GM12878 (cell line): Measurements from ENCODE around the gene PEF1. TPM values are rescaled to one million over a fixed set of nuclear protein-coding genes. Genes with fewer than 3 reads are reported as not detected.

Experiments used
- ATAC-seq: fragments of 200-7000 bp; cut with Tn5 transposase; 3 replicates; pipeline ENCODE4 v1.9.1; 2020; ENCODE audit warnings: mild to moderate bottlenecking, moderate library complexity
- BruUV-seq: library from RNA; stranded (reverse); fragments of 400-500 nt; replicated peaks from 2 replicates; lab custom pipeline; 2021; lab: Mats Ljungman, UMichigan
- CTCF ChIA-PET: fragments of 300-600 bp; sonication (Branson Sonifier 250); formaldehyde crosslinking; extraction: SDS; loops from one replicate; lab custom pipeline; 2021; ENCODE audit warnings: inconsistent platforms; lab: Yijun Ruan, JAX
- POLR2A ChIA-PET: fragments of 350-600 bp; formaldehyde crosslinking; extraction: SDS; loops from one replicate; lab custom pipeline; 2021; ENCODE audit warnings: inconsistent platforms; lab: Charles Lee
- RAD21 ChIA-PET: fragments of 300-600 bp; sonication (Branson Sonifier 250); formaldehyde crosslinking; loops from one replicate; lab custom pipeline; 2023; ENCODE audit warnings: antibody characterized with exemption; ENCODE audit not compliant: unreplicated experiment; lab: Charles Lee
- SMC1A ChIA-PET: fragments of 300-600 bp; sonication (Branson Sonifier 250); formaldehyde crosslinking; loops from one replicate; lab custom pipeline; 2023; ENCODE audit not compliant: unreplicated experiment, uncharacterized antibody; lab: Charles Lee
- DNase-seq: peaks from one replicate; pipeline ENCODE4 v3.0.0-alpha.2; 2011; ENCODE audit warnings: low read depth, low spot score
- FAIRE-seq: peaks from 3 replicates; lab custom pipeline; 2011; peaks lifted over from hg19 to GRCh38; lab: Jason Lieb, UNC
- H2AFZ ChIP-seq: 2 replicates; pipeline ENCODE4 v1.6.0; 2011; ENCODE audit warnings: low read depth, low read length, control low read depth; ENCODE audit not compliant: control insufficient read depth
- H3K27ac ChIP-seq: 2 replicates; pipeline ENCODE4 v1.5.1; 2011; ENCODE audit warnings: control low read depth; ENCODE audit not compliant: control insufficient read depth, insufficient read depth
- H3K27me3 ChIP-seq, 2 experiments: replicated peaks in 1 of 2; 2 replicates each; pipeline versions ENCODE4 v1.6.0 to v1.6.1; 2011; ENCODE audit warnings: low read length in 1 of 2; ENCODE audit not compliant: control insufficient read depth in 2 of 2, insufficient read depth in 2 of 2
- H3K36me3 ChIP-seq, 2 experiments: 2 replicates each; pipeline ENCODE4 v1.5.1; 2011; ENCODE audit warnings: low read length in 1 of 2; ENCODE audit not compliant: control insufficient read depth in 2 of 2, insufficient read depth in 2 of 2
- H3K4me1 ChIP-seq: 2 replicates; pipeline ENCODE4 v1.6.1; 2011; ENCODE audit warnings: mild to moderate bottlenecking, low read length, moderate library complexity, mixed read lengths; ENCODE audit not compliant: control insufficient read depth, insufficient read depth
- H3K4me2 ChIP-seq: 2 replicates; pipeline ENCODE4 v1.6.0; 2011; ENCODE audit warnings: control low read depth; ENCODE audit not compliant: control insufficient read depth, insufficient read depth
- H3K4me3 ChIP-seq: fragments of 200-600 bp; sonication (generic); 2 replicates; pipeline ENCODE4 v1.5.1; 2016
- H3K79me2 ChIP-seq: 2 replicates; pipeline ENCODE4 v1.6.0; 2011; ENCODE audit warnings: low read length; ENCODE audit not compliant: control insufficient read depth, insufficient read depth
- H3K9ac ChIP-seq: 2 replicates; pipeline ENCODE4 v1.8.0; 2011; ENCODE audit warnings: low read length, control low read depth, mixed read lengths; ENCODE audit not compliant: control insufficient read depth, insufficient read depth
- H3K9me3 ChIP-seq: replicated peaks from 3 replicates; pipeline ENCODE4 v1.5.1; 2011; ENCODE audit warnings: mild to moderate bottlenecking, low read length; ENCODE audit not compliant: control insufficient read depth, insufficient read depth
- H4K20me1 ChIP-seq: 2 replicates; pipeline ENCODE4 v1.6.0; 2011; ENCODE audit not compliant: control insufficient read depth, insufficient read depth
- CHD1 ChIP-seq: IDR thresholded peaks from 2 replicates; pipeline ENCODE4 v1.6.1; 2012; ENCODE audit warnings: low read depth, low read length, improper control_type of control experiment
- FOXK2 ChIP-seq: fragments of 450-650 bp; IDR thresholded peaks from 2 replicates; pipeline ENCODE4 v1.6.1; 2017; ENCODE audit warnings: mild to moderate bottlenecking, moderate library complexity
- POLR2A ChIP-seq: IDR thresholded peaks from 2 replicates; pipeline ENCODE4 v1.6.1; 2011; ENCODE audit warnings: low read depth, mild to moderate bottlenecking, low read length
- SRF ChIP-seq, 2 experiments: IDR thresholded peaks; 2 replicates each; pipeline ENCODE4 v1.6.1; 2011; ENCODE audit warnings: low read depth in 2 of 2, low read length in 2 of 2, mild to moderate bottlenecking in 1 of 2, moderate library complexity in 1 of 2
- WGBS: methylation state at CpG from one replicate; pipeline ENCODE4 v1.1.6; 2016; ENCODE audit warnings: low lambda C conversion rate; ENCODE audit not compliant: insufficient replicate concordance, insufficient coverage; ENCODE audit errors: missing lambda C conversion rate; 5-methylcytosine and 5-hydroxymethylcytosine counted together
- in situ Hi-C: fragments of 300-500 bp; cut with MboI; formaldehyde crosslinking; loops from 9 replicates; pipeline ENCODE4 v1.14.3; 2018; ENCODE audit warnings: mixed read lengths
- intact Hi-C: fragments of 100-400 bp; cut with micrococcal nuclease; formaldehyde crosslinking; loops from one replicate; pipeline ENCODE4 v1.14.2; 2022; ENCODE audit not compliant: unreplicated experiment
- polyA plus RNA-seq, 11 experiments: library from polyadenylated mRNA; depleted of rRNA in 4 of 11; unstranded in 6 of 11; stranded (reverse) in 5 of 11; fragments of >200 nt; fragmentation: Nextera tagmentation in 4 of 11; fragmentation: Illumina TruSeq in 1 of 11; extraction: Ambion mirVana in 4 of 11; extraction: Trizol in 1 of 11; gene quantifications; 1 replicate in 1 of 11; 2 replicates in 10 of 11; pipeline versions ENCODE4 v1.2.1 to v1.2.3, GENCODE V29; 2011 to 2016; ENCODE audit warnings: inconsistent platforms in 2 of 11, missing spikeins in 2 of 11, low read depth in 1 of 11
- total RNA-seq, 4 experiments: library from RNA; depleted of rRNA in 3 of 4; stranded (reverse); fragments of >200 nt in 3 of 4; fragmentation: Illumina TruSeq in 1 of 4; extraction: Trizol in 1 of 4; gene quantifications; 2 replicates each; pipeline versions ENCODE4 v1.2.1 to v1.2.3, GENCODE V29; 2013 to 2021

Gene PEF1
- total and polyA plus RNA-seq, 10 of the 15 experiments (the other 5 are each of a cell fraction or from before 2014, with no cell fraction given), result 27.1 to 107 (median 79.0) TPM

DNA sequence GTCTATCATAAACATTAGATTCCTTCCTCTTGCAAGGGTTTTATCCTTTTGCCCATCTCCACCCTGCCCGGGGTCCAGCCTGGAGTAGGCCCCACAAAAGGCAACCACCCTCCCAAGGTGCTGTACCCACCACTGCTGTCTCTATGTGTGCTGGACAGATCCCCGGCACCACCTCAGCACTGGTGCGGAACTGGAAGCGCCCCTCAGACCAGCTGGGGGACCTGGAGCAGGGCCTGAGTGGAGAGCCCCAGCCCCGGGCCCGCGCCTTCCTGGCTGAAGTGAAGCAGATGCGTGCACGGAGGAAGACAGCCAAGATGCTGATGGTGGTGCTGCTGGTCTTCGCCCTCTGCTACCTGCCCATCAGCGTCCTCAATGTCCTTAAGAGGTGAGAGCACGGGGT, 21.3 kb downstream of the PEF1 start:
- FAIRE-seq (no peak), ATAC-seq (no peak), DNase-seq (no peak)
- no peaks in the 10 kb centered on the region for H3K79me2 ChIP-seq
- H3K4me2 ChIP-seq, result no peak overlapping the region
- RAD21 ChIA-PET, result no interaction called here
- H3K4me1 ChIP-seq, result no peaks in the 10 kb centered on the region; the same call in none of the 2 replicates
- CTCF ChIA-PET, result interaction anchor here (0.8 to 1.0 kb wide), 2 partner anchors 11 to 166 kb away, joined by 3 to 4 read pairs; no protein-coding TSS in a partner anchor
- H3K36me3 ChIP-seq, result peaks cover 12% of the 10 kb centered on the region in 2 experiments; a peak in 3 of 4 replicates
- no TSS peak for BruUV-seq
- H2AFZ ChIP-seq, result no peak overlapping the region
- in situ Hi-C loops, result no loop called here
- SMC1A ChIA-PET, result interaction anchor here (1.0 kb wide), 1 partner anchor 14 kb away, joined by 3 read pairs; no protein-coding TSS in a partner anchor
- intact Hi-C loops, result no loop called here
- H3K27ac ChIP-seq, result no peak overlapping the region
- no peaks in the 10 kb centered on the region for H4K20me1 ChIP-seq
- no peak overlapping the region for H3K4me3 ChIP-seq
- POLR2A ChIA-PET, result no interaction called here
- no peak overlapping the region for H3K9ac ChIP-seq
- H3K27me3 ChIP-seq, result no peaks in the 10 kb centered on the region
- WGBS, result 96% methylated on average over 12 of the region's 12 CpGs
- H3K9me3 ChIP-seq, result no peaks in the 10 kb centered on the region
- TF ChIP-seq CHD1, result no peak
- TF ChIP-seq POLR2A, result peak; percentile 37; the same call in 1 of the 2 replicates

DNA sequence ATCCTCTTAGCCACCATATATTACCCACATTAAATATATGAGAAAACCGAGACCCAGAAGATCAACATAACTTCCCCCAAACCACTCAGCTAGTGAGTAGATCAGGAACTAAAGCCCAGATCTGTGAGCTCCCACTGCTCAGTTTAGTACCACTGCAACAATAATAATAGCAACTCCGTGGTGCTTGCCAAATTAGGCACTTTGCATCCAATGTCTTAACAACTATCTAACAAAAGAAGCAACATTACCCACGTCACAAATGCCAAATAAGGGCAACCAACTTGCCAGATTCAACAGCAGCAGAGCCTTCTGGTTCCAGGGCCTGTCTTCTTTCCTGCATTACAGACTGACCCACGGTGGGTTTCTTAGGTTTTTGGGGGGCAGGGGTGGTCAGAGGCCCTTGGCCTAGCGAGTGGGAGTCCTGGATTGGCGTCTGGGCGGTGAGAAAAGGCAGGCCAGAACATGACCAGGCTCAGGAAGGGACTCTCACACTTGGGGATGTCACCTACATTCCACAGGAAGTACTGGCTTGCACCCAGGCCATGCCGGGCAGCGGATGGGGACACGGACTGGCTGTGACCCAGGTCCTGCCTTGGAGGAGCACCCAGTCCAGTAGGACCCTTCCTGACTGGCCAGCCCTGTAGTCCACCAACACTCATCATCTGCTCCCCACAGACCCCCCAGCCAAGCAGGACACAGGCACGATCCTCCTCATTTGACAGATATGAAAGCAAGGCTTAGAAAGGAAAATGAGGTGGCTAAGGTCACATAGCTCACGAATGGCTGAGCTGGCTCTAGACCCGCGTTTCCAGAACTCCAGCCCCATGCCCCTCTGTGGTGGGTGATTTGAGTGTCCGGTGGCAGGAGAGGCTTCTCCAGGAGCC, 22.6 kb downstream of the PEF1 start:
- H3K4me1 ChIP-seq, result no peaks in the 10 kb centered on the region; the same call in none of the 2 replicates
- no peak overlapping the region for H3K4me2 ChIP-seq
- ChIA-PET RAD21 (no interaction called here), CTCF (interaction anchor here (0.6 to 1.3 kb wide), 3 partner anchors 29 to 200 kb away, joined by 3 to 4 read pairs (median 3); no protein-coding TSS in a partner anchor), SMC1A (interaction anchor here (1.9 kb wide), 1 partner anchor 25 kb away, joined by 4 read pairs; no protein-coding TSS in a partner anchor), POLR2A (no interaction called here)
- intact Hi-C loops (no loop called here), in situ Hi-C loops (no loop called here)
- H3K9ac ChIP-seq, result no peak overlapping the region
- BruUV-seq, result no TSS peak
- H3K36me3 ChIP-seq, result peaks cover 3% of the 10 kb centered on the region in 2 experiments; a peak in 3 of 4 replicates
- DNase-seq (no peak), FAIRE-seq (no peak), ATAC-seq (no peak)
- no peaks in the 10 kb centered on the region for H3K79me2 ChIP-seq
- H3K27me3 ChIP-seq, result no peaks in the 10 kb centered on the region; a peak in 1 of 4 replicates
- TF ChIP-seq SRF (IDR thresholded peaks at IDR 0.05; ENCODE audit: low read depth in 2 of 2, low read length in 2 of 2) (0 out of 4 replicates have a peak, but pooled peaks have one; percentile 9 to 45), FOXK2 (no peak)
- H3K27ac ChIP-seq, result no peak overlapping the region
- H3K9me3 ChIP-seq, result no peaks in the 10 kb centered on the region
- WGBS, result 54% methylated on average over 15 of the region's 15 CpGs
- no peaks in the 10 kb centered on the region for H4K20me1 ChIP-seq
- no peak overlapping the region for H3K4me3 ChIP-seq
- no peak overlapping the region for H2AFZ ChIP-seq
